ENCODE results near the gene SMURF1.

The SMURF1 gene

DNA sequence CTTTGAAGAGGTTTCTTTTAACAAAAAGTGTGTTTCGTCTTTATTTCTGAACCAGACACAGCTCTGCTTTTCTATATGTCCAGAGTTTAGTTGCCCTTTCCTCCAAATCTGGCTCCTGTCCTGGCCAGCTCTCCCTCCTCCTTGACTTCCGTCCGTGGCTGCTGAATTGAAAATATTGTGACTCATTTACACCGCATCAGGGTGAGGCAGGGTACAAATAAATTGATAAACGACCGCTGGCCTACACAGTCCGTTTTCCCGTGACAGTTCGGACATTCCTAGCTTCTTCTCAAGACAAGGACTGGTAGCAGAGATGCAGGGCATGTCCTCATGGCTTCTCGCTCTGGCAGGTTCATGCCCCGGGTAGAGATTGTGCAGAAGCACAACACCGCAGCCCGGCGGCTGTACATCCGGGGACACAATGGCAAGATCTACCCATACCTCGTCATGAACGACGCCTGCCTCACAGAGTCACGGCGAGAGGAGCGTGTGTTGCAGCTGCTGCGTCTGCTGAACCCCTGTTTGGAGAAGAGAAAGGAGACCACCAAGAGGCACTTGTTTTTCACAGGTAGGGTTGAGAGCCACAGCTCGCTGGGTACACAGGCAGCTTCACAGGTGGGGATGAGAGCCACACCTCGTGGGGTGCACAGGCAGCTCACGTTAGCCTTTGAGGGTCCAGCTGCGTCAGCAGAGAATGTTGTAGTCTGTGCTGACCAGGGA is 139.0 kb downstream of the SMURF1 start:
- H3K4me3 ChIP-seq (ENCODE audit: low read length), result no peak overlapping the region
- TF ChIP-seq ZNF274 (IDR thresholded peaks at IDR 0.05; ENCODE audit: low read depth, low read length), result no peak

DNA sequence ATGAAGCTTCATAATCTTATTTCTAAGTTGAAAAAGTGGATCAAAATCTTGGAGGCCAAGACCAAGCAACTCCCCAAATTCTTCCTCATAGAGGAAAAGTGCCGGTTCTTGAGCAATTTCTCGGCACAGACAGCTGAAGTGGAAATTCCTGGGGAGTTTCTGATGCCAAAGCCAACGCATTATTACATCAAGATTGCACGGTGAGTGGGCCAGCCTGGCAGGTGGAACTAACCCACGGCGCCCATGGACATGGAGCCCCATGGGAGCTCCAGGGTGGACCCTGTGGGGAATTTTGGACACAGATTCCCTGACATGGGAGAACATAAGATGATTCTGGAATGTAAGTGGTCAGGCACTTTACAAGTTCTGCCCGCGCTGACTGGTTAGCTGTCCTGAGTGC is 139.7 kb downstream of the SMURF1 start:
- no peak overlapping the region for H3K4me3 ChIP-seq (ENCODE audit: low read length)
- TF ChIP-seq ZNF274 (IDR thresholded peaks at IDR 0.05; ENCODE audit: low read depth, low read length), result no peak

DNA sequence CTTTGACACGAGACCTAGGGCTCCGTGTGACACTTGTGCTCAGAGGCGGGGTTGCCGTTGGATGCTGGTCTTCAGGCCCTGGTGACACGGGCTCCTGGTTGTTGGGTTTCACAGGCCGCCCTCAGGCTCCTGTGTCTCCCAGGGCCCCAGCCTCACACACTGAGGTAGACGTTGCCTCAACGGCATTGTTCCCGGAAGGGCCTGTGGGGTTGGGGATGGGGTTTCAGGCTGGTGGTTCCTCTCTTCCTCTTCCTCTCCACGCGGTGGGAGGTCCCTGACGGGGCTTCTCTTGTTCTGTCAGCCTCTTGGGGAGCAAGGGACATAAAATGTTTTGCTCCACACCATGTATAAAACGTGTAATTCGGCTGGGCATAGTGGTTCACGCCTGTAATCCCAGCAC is 140.5 kb downstream of the SMURF1 start:
- TF ChIP-seq ZNF274 (IDR thresholded peaks at IDR 0.05; ENCODE audit: low read depth, low read length), result no peak
- H3K4me3 ChIP-seq (ENCODE audit: low read length), result no peak overlapping the region

DNA sequence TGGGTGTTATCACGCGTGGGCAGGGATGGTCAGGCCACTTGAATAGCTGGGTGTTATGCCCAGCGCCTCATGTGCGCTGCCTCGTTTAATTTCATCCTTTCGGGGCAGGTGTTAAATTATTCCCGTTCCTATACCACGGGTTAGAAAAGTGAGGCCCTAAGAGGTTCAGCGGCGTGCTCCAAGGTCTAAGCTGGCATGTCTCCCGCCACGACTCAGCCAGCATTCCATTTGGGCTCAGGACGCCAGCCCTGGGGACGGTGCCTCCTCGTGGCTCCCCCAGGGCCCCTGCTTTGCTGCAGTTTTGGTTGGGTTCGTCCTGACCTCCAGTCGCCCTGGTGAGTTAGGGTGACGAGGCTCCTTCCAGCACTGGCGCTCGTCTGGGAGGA is 141.1 kb downstream of the SMURF1 start:
- no peak overlapping the region for H3K4me3 ChIP-seq (ENCODE audit: low read length)
- TF ChIP-seq ZNF274 (IDR thresholded peaks at IDR 0.05; ENCODE audit: low read depth, low read length), result no peak

DNA sequence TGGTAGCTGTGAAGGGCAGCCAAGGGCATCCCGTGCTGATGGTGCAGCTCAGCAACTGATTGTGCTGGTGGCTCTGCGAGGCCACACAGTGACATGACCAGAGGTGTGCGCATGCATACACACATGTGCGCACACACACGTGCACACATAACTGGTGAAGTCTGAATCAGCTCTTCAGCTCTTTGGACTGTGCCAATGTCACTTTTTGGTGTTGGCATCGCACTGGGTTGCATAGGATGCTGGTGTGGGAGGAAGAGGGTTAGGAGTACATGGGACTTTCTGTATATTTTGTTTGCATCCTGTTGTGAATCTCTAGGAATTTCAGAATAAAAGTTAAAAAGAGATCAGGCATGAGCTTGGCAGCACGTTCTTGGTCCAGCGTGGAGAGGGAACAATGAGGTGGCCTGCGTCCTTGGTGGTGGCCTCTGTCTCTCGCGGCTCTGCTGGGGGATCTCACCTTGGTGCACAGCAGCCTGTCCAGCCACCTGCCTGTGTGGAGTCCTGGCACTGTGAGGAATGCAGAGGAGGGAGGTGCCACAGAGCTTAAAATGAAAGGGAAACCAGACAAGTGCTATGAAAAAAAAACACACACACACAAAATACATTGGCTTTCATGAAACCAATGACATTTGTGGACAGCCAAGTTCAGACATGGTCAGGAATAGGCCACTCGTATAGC is 141.6 kb downstream of the SMURF1 start:
- no peak overlapping the region for H3K4me3 ChIP-seq (ENCODE audit: low read length)
- TF ChIP-seq ZNF274 (IDR thresholded peaks at IDR 0.05; ENCODE audit: low read depth, low read length), result no peak

DNA sequence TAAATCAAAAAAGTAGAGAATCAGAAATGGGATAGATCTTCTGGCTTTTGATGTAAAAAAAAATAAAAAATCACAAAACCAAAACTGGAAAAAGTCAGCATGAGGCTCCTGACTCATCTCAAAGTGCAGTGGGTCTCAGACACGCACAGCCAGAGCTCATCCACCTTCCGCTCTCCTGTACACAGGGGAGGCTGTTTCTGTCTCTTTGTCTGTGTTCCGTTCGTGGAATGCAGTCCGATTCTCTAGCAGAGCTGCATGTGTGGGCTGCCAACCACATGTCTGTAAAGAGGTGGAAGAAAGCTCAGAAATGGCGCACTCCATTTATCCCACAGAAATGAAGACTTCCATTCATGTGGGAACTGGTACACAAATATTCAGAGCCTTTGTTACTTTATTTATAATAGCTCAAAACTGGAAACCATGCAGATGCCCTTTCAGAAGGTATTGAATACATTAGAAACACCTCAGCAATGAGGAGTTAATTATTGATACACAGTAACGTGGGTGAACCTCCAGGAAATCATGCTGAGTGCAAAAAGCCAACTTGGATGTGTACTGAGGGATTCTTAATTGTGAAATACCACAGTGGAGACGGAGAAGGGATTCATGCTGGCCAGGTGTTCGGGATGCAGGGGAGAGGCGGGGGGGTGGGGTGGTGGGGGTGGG is 142.3 kb downstream of the SMURF1 start:
- no peak for TF ChIP-seq ZNF274 (IDR thresholded peaks at IDR 0.05; ENCODE audit: low read depth, low read length)
- no peak overlapping the region for H3K4me3 ChIP-seq (ENCODE audit: low read length)

DNA sequence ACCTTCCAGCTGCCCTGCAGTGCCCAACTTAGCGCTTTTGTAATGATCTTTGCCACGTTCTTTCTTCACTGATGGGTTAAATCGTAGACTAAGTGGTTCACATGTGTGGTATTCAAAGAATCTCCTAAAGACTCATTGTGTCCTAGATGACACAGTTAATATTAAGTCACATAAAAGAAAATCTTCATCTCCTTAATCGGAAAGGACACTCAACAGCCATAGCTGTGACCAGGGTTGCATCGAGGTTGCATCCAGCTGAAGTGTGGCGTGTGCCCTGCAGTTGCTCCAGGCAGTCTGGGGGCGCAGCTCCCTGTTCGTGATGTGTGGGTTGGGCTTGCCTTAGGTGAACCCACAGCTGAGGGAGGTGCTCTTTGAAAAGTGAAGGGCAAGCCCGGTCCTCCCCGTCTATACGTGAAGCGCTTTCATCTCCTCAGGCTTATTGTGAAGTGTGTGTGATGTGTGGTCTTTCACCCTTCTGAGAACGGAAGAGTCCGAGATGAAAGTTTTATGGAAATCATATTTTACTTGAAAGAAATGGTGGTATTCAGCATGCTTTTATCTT is 142.9 kb downstream of the SMURF1 start:
- TF ChIP-seq ZNF274 (IDR thresholded peaks at IDR 0.05; ENCODE audit: low read depth, low read length), result no peak
- no peak overlapping the region for H3K4me3 ChIP-seq (ENCODE audit: low read length)

DNA sequence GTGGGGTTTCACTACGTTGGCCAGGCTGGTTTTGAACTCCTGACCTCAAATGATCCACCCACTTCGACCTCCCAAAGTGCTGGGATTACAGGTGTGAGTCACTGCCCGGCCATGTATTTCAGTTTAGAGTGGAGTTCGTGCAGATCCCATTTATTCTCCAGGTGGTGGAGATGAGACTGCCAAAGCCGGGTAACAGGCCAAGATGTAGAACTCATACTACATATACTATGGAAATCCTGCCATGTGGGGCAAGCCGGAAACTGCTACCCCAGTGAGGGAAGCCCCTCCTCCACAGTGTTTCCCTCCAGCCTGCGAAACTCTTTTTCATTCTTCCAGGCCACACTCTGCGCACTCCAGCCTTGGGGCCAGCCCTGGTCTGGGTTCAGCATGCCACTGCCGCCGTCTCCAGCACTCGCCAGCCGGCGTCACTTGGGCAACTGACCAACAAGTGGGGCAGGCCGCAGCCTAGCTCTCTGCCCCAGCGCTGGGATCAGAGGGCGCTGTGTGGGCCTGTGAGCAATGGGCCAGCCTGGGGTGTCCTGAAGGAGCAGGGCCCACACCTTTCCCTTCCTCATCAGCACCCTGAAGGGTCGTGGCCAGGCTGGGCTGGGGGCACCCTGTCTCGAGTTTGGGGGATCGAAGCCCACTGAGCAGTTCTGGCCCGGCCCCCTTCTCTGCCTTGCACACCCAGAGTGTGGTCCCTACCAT is 143.6 kb downstream of the SMURF1 start:
- TF ChIP-seq ZNF274 (IDR thresholded peaks at IDR 0.05; ENCODE audit: low read depth, low read length), result no peak

DNA sequence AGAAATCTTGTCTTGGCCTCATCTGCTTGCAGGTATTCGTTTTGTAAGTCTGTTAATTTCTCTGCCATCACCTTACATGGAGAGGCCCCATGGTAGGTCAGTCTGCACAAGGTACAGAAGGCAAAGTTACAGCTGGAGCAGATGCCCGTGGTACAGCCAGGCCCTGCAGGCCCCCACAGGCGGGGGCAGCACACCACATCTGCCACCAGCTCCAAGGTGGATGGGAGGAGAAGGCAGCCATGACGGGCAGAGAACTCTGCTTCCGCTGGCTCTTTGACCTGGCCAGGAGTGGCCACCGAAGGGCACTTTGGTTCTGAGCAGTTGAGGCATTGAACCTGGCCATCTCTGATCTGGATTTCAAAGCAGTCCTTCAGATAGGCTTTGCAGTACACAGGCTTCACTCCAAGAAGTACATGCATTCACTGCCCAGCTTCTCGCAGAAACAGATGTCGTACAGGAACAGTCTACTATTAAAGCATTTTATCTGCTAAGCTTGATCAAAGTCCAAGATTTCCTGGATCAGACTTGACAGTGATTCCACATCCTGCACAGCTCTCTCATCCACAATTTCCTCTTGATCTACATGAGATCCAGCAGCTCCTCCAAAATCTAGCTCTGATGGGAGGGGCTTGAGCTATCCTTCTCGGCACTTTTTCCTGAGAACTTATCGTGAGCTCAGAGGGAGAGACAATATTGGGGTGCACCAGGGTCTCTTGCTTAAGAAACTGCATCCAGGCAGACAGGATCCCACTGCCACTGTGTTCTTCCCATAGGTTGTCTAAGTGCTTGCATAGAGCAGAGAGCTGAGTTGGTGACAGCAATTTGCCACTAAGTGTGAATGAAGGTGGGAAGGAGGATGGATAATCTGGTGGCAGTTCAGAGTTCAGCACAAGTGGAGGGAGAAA is 144.8 kb downstream of the SMURF1 start:
- TF ChIP-seq ZNF274 (IDR thresholded peaks at IDR 0.05; ENCODE audit: low read depth, low read length), result no peak
- no peak overlapping the region for H3K4me3 ChIP-seq (ENCODE audit: low read length)

More for the DNA sequence above, 143.6 kb downstream of the SMURF1 start:
- H3K4me3 ChIP-seq (ENCODE audit: low read length), result no peak overlapping the region

DNA sequence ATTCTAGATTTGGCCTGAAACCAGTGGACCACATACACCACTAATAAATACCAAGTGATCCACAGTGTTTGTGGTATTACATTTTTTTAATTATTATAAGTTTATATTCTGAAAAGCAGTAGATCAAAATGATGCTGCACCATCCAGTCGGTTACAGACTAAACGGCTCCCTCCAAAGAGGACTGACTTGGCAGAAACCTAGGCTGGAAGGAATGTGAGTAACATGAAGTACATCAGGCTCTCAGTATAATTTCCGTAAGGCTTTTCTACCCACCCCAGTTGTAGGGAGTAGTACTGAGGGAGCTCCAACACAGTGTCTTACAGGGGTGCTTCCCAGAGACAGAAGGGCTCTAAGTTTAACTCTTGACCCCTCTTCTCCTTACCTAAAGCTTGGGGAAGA is 146.1 kb downstream of the SMURF1 start:
- no peak overlapping the region for H3K4me3 ChIP-seq (ENCODE audit: low read length)
- TF ChIP-seq ZNF274 (IDR thresholded peaks at IDR 0.05; ENCODE audit: low read depth, low read length), result no peak

DNA sequence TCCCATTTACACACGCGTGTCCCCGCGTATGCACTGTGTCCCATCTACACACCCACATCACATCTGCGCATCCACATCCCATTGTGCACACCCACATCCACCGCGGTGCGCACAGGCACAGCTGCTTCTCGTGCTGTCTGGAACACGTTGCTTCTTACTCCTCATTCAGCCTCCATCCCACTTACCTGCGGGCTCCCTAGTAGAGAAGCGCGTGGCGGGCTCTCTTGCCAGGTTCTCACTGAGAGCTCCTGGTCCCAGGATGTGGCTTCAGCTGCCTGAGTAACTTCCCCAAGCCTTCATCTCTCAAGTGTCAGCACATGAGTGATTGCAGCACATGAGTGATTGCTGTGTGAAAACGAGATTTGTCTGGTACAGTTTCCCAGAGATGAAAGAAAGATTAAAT is 147.8 kb downstream of the SMURF1 start:
- no peak overlapping the region for H3K4me3 ChIP-seq (ENCODE audit: low read length)
- TF ChIP-seq ZNF274 (IDR thresholded peaks at IDR 0.05; ENCODE audit: low read depth, low read length), result no peak

DNA sequence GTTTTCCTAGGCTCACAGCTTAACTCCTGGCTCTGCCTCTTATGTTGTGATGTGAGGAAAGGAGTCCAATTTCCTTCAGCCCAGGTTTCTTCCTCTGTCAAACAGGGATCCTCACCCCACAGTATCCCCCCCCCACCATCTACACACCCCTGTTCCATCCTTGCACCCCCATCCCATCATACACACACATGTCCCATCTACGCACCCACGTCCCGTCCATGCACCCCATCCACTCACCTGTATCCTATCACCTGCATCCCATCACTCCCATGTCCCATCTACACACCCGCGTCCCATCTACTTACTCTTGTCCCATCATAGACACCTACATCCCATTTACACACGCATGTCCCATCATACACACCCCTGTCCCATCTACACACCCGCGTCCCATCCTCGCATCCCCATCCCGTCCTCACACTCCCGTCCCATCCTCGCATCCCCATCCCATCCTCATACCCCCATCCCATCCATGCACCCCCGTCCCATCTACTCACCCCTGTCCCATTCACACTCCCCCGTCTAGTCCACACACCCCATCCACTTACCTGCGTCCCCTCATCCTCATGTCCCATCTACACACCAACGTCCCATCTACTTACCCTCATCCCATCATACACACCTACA is 148.3 kb downstream of the SMURF1 start:
- H3K4me3 ChIP-seq (ENCODE audit: low read length), result no peak overlapping the region
- no peak for TF ChIP-seq ZNF274 (IDR thresholded peaks at IDR 0.05; ENCODE audit: low read depth, low read length)

DNA sequence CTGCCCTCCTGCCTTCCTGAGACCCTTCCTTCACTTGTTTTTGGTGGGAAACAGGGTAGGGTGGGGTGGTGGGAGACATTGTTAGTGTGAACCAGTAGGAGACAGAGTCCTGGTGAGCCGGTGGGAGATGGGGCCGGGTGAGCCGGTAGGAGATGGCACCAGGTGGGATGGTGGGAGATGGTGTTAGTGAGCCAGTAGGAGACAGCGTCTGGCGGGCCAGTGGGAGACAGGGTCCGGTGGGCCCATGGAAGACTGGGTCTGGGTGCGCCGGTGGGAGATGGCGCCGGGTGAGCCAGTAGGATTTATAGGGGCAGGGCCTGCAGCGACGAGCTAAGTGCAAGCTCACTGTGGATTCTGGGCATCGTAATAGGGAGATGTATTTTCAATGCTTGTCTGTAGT is 148.8 kb downstream of the SMURF1 start:
- H3K4me3 ChIP-seq (ENCODE audit: low read length), result no peak overlapping the region
- TF ChIP-seq ZNF274 (IDR thresholded peaks at IDR 0.05; ENCODE audit: low read depth, low read length), result no peak
